ENCODE results near the gene ADGRG1. TPM values are rescaled to one million over a fixed set of nuclear protein-coding genes. Genes with fewer than 3 reads are reported as not detected.

Gene ADGRG1
- total RNA-seq, 2 donors from 2014 or later = 9.0 to 21.3 TPM

- Mint-ChIP-seq H3K27me3 (ENCODE audit: low read depth) (no peaks in the 10 kb centered on the region), H3K27ac (no peak overlapping the region), H3K36me3 (ENCODE audit: insufficient read depth in 2 of 2) (no peaks in the 10 kb centered on the region), H3K4me3 (no peak overlapping the region), H3K9me3 (no peaks in the 10 kb centered on the region), H3K4me1 (ENCODE audit: low read depth) (no peaks in the 10 kb centered on the region)
- DNase-seq (no peak), ATAC-seq (replicated peaks in 1 of 2) (no peak)
Observed at GRCh38 chr16:57679767-57680482, 51.5 kb downstream of the ADGRG1 start.

- DNase-seq = no peak
- Mint-ChIP-seq H3K9me3 (no peaks in the 10 kb centered on the region), H3K4me3 (no peak overlapping the region), H3K36me3 (ENCODE audit: insufficient read depth in 2 of 2) (no peaks in the 10 kb centered on the region), H3K27me3 (ENCODE audit: low read depth) (no peaks in the 10 kb centered on the region), H3K27ac (no peak overlapping the region), H3K4me1 (ENCODE audit: low read depth) (no peaks in the 10 kb centered on the region)
- ATAC-seq (replicated peaks in 1 of 2) = no peak
Observed at GRCh38 chr16:57680842-57681375, 52.5 kb downstream of the ADGRG1 start.

- H3K36me3 Mint-ChIP-seq (ENCODE audit: insufficient read depth in 2 of 2) = no peaks in the 10 kb centered on the region
- no peak overlapping the region for H3K27ac Mint-ChIP-seq
- no peaks in the 10 kb centered on the region for H3K4me1 Mint-ChIP-seq (ENCODE audit: low read depth)
- H3K9me3 Mint-ChIP-seq = no peaks in the 10 kb centered on the region
- DNase-seq (no peak), ATAC-seq (replicated peaks in 1 of 2) (no peak)
- no peaks in the 10 kb centered on the region for H3K27me3 Mint-ChIP-seq (ENCODE audit: low read depth)
- no peak overlapping the region for H3K4me3 Mint-ChIP-seq
Observed at GRCh38 chr16:57681950-57682728, 53.7 kb downstream of the ADGRG1 start.

DNA sequence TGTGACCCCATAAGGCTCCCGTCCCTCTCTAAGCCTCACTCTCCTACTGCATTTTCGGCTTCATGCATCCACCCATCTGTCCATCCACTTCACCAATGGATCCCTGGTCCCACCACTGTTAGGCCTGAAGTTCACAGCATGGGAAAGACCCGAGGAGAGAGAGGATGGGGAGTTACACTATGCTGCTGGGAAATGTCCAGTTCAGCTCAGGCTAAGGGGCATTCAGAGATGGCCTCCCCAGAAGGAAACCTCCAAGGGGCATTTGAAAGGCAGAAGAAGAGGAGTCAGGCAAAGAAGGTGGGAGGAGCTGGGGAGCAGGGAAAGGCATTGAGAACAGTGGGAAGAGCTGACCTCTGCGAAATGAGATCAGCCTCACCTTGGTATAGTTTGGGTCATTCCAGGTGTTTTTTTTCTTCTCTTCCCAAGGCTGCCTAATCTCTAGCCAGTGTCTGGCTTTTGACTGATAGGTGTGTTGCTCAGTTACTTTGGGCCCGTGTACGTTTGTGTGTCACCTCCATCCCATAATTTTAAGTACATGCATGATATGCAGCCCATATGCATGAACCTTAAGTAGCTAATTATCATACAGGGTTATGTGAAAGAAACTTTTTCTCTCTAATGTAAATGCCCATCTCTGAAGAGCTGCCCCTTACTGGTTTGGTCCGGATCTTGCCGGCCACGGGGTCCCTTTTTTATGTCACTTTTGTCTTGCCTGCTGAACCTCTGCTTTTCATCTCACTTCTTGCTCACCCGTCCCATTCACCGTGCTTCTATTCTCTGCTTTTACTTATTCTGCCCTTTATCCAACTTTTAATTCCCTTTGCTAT is 54.6 kb downstream of the ADGRG1 start:
- Mint-ChIP-seq H3K4me1 (ENCODE audit: low read depth) (no peaks in the 10 kb centered on the region), H3K4me3 (no peak overlapping the region), H3K27ac (no peak overlapping the region), H3K9me3 (no peaks in the 10 kb centered on the region), H3K36me3 (ENCODE audit: insufficient read depth in 2 of 2) (no peaks in the 10 kb centered on the region), H3K27me3 (ENCODE audit: low read depth) (no peaks in the 10 kb centered on the region)
- ATAC-seq (replicated peaks in 1 of 2) = no peak
- DNase-seq = no peak

GRCh38 chr16:57683636-57684545 is 55.5 kb downstream of the ADGRG1 start:
- Mint-ChIP-seq H3K27ac (no peak overlapping the region), H3K4me3 (no peak overlapping the region), H3K4me1 (ENCODE audit: low read depth) (peaks cover under 1% of the 10 kb centered on the region), H3K9me3 (no peaks in the 10 kb centered on the region), H3K27me3 (ENCODE audit: low read depth) (no peaks in the 10 kb centered on the region), H3K36me3 (ENCODE audit: insufficient read depth in 2 of 2) (no peaks in the 10 kb centered on the region)
- ATAC-seq (replicated peaks in 1 of 2) (no peak), DNase-seq (no peak)

GRCh38 chr16:57684626-57685358 is 56.4 kb downstream of the ADGRG1 start:
- H3K27me3 Mint-ChIP-seq (ENCODE audit: low read depth) = no peaks in the 10 kb centered on the region
- H3K27ac Mint-ChIP-seq = no peak overlapping the region
- ATAC-seq (replicated peaks in 1 of 2) (no peak), DNase-seq (no peak)
- no peaks in the 10 kb centered on the region for H3K9me3 Mint-ChIP-seq
- peaks cover 10% of the 10 kb centered on the region for H3K4me1 Mint-ChIP-seq (ENCODE audit: low read depth)
- H3K36me3 Mint-ChIP-seq (ENCODE audit: insufficient read depth in 2 of 2) = no peaks in the 10 kb centered on the region
- no peak overlapping the region for H3K4me3 Mint-ChIP-seq

GRCh38 chr16:57685633-57686032 is 57.2 kb downstream of the ADGRG1 start:
- Mint-ChIP-seq H3K4me1 (ENCODE audit: low read depth) (peaks cover 18% of the 10 kb centered on the region), H3K9me3 (no peaks in the 10 kb centered on the region), H3K36me3 (ENCODE audit: insufficient read depth in 2 of 2) (no peaks in the 10 kb centered on the region), H3K4me3 (no peak overlapping the region), H3K27ac (no peak overlapping the region), H3K27me3 (ENCODE audit: low read depth) (no peaks in the 10 kb centered on the region)
- DNase-seq (no peak), ATAC-seq (replicated peaks in 1 of 2) (no peak)

DNA sequence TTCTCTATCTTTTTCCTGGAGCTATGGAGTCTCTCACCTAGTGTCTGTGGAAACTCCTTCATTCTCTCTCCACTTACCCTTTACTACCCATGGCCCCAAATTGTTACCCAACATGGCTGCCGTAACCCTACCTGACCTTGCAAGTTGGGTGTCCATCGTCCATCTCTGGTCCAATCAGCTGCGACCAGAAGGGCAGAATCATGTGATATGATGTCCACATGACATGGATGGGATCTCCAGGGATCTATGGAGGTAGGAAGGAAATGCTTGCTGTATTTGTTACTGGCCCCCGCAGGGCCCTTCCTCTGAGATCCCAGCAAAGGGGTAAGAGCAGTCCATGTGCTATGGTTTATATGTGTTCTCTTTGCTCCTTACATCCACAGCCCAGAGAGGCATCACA is 58.1 kb downstream of the ADGRG1 start:
- DNase-seq (no peak), ATAC-seq (replicated peaks in 1 of 2) (no peak)
- H3K27ac Mint-ChIP-seq = no peak overlapping the region
- no peaks in the 10 kb centered on the region for H3K9me3 Mint-ChIP-seq
- H3K4me1 Mint-ChIP-seq (ENCODE audit: low read depth) = peaks cover 22% of the 10 kb centered on the region
- H3K4me3 Mint-ChIP-seq = no peak overlapping the region
- no peaks in the 10 kb centered on the region for H3K27me3 Mint-ChIP-seq (ENCODE audit: low read depth)
- no peaks in the 10 kb centered on the region for H3K36me3 Mint-ChIP-seq (ENCODE audit: insufficient read depth in 2 of 2)

GRCh38 chr16:57687363-57687929 is 59.0 kb downstream of the ADGRG1 start:
- Mint-ChIP-seq H3K27ac (no peak overlapping the region), H3K36me3 (ENCODE audit: insufficient read depth in 2 of 2) (no peaks in the 10 kb centered on the region), H3K9me3 (no peaks in the 10 kb centered on the region), H3K4me3 (no peak overlapping the region), H3K27me3 (ENCODE audit: low read depth) (no peaks in the 10 kb centered on the region), H3K4me1 (ENCODE audit: low read depth) (peaks cover 22% of the 10 kb centered on the region)
- DNase-seq (no peak), ATAC-seq (replicated peaks in 1 of 2) (no peak)

DNA sequence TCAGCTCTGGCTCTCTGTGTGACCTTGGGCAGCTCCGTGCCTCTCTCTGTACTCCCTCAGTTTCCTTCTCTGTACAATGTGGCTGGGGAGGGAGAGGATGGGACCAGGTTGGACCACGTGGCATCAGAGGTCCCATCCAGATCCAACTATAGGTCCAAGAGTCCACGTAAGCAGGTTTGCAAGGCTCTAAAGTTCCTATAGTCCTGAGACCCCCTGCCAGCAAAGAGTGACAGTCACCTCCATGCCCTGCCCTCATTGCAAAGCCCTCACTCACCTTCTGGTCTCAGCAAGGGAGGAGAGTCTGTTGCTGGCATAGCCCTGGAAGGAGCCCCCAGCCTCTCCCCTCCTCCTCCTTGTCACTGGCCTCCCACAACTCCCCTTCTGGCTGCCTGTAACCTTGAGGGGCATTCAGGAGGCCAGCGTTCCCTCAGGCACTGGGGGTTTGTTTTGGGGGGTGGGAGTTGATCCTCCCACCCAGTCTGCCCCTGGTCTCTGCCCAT is 60.1 kb downstream of the ADGRG1 start:
- DNase-seq (no peak), ATAC-seq (replicated peaks in 1 of 2) (no peak)
- Mint-ChIP-seq H3K4me3 (no peak overlapping the region), H3K27ac (no peak overlapping the region), H3K36me3 (ENCODE audit: insufficient read depth in 2 of 2) (no peaks in the 10 kb centered on the region), H3K27me3 (ENCODE audit: low read depth) (no peaks in the 10 kb centered on the region), H3K4me1 (ENCODE audit: low read depth) (peaks cover 22% of the 10 kb centered on the region), H3K9me3 (no peaks in the 10 kb centered on the region)

GRCh38 chr16:57688987-57689761 is 60.7 kb downstream of the ADGRG1 start:
- DNase-seq (no peak), ATAC-seq (replicated peaks in 1 of 2) (peak in 1 of 2 donors; percentile 8)
- Mint-ChIP-seq H3K36me3 (ENCODE audit: insufficient read depth in 2 of 2) (no peaks in the 10 kb centered on the region), H3K27ac (peak overlapping the region; percentile 33), H3K27me3 (ENCODE audit: low read depth) (no peaks in the 10 kb centered on the region), H3K9me3 (no peaks in the 10 kb centered on the region), H3K4me1 (ENCODE audit: low read depth) (peaks cover 22% of the 10 kb centered on the region), H3K4me3 (peak overlapping the region; percentile 53 to 70)
